Fibroblast of peridontal ligament (primary cell): Measurements from ENCODE around the gene FAM107B.
"Not testable (repeated sequence)": the region's sequence is repeated elsewhere in the genome, so short reads cannot be mapped to it uniquely, and the experiment has no call there.

Experiments used
- DNase-seq: peaks from one replicate; pipeline ENCODE4 v3.0.0-alpha.2; 2010; ENCODE audit errors: extremely low read depth

FAM107B gene

GRCh38 chr10:14692344-14693076 lies 82.2 kb downstream of the FAM107B start:
- DNase-seq, result no peak

DNA sequence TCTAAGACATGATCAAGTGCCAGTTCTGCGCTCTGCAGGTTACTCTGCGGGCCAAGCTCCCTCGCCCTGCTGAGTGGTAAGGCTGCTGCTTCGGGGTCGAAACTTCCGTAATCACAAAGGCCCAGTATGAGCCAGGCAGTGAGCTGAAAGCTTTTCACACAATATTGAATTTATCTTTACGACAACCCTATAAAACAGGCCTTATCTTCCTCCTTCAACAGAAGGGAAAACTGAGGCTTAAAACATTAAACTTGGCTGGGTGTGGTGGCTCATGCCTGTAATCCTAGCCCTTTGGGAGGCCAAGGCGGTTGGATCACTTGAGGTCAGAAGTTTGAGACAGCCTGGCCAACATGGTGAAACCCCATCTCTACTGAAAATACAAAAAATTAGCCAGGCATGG lies 83.3 kb downstream of the FAM107B start:
- DNase-seq, result no peak

DNA sequence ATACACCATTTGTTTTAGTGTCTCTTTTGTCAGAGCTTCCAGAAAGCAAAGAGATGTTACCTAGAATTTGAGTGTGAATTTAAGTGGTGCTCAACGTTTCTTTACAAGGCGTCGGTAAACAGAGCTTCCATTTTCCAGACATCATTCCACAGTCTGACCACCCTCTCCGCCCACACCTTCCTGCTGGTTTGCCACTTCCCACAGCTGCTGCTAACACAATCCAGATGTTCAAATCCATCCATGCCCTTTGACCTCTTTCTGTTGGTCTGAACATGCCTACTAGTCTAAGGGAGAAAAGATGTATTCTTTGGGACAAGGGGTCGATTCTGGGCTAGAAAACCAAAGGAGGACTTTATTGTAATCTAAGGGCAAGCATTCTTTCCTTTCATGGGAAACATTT lies 86.1 kb downstream of the FAM107B start:
- DNase-seq, result peak; percentile 74

- not testable (repeated sequence) for DNase-seq
Observed at GRCh38 chr10:14688189-14688588, 86.5 kb downstream of the FAM107B start.

DNA sequence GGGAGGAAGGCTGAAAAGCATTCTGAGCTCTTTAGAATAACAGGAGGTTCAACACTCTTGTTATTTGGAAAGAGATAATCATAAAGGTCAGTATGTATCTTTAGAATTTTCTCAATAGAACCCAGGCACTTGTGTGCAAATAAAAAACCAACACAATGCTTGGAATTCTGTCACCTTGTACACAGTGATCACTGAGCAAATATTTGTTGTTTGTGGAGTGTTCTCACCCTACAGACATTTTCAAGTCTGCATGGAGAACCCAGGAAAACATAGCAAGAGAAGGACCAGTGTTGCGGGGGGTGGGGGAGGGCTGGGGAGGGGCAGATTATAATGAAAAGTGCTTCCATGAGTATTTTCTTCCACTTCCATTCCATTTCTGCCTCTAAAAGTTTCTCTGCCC lies 87.4 kb downstream of the FAM107B start:
- no peak for DNase-seq

GRCh38 chr10:14686356-14686755 lies 88.3 kb downstream of the FAM107B start:
- peak; percentile 71 for DNase-seq

- DNase-seq, result no peak
Observed at GRCh38 chr10:14684354-14684753, 90.3 kb downstream of the FAM107B start.

- peak; percentile 76 for DNase-seq
Observed at GRCh38 chr10:14683256-14683655, 91.4 kb downstream of the FAM107B start.

DNA sequence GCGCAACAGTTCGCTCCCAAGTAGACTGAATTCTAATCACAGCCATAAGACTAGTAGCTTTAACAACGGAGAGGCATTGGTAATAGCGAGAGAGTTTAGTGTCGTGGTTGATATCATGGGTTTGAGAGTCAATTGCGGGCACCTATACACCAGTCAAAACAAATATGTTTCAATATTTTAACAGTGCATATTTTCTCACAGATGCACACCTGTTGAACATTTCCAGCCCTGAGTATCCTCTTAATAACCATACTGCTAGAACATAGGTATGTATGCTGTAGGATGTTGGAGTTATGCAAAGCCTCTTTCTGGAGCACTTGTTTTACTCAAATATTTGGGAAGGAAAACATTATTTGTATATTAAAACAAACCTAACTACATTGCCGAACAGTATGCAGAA lies 92.9 kb downstream of the FAM107B start:
- DNase-seq, result no peak

DNA sequence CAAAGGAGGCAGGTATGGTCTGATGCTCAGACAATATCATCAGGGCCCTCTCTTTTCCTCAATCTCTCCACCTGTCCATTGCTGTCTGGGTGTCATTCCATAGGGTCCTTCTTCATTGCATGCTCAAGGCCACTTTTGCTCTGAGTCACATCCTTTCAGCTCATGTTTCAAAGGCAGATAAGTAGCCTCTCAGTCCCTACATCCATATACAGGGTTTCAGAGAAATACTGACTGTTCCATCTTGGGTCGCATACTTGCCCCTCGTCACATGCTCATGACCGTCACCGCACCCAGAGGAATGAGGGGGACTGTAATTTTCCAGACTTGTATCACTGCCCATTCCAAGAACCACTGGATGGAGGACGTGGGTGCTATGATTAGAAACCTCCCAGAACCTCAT lies 93.4 kb downstream of the FAM107B start:
- DNase-seq, result no peak

DNA sequence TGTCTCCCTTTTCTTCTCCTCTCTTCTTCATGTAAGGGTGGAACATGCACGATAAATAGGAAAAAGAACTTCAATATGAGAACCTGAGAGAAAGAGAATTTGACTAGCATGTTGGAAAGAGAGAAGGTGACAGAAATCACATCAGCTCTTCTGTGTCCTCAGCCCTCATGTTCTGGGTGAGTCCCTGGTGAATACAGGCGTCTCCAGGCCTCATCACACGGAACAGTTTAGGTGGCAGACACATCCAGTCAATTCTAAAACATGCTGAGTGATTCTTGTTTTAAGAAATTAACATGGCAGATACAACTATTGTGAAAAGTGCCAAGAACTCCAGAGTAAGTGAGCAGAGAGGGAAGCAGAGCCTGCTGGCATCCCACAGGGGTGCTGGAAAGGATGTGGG lies 96.1 kb downstream of the FAM107B start:
- DNase-seq, result no peak

- no peak for DNase-seq
Observed at GRCh38 chr10:14676732-14677131, 98.0 kb downstream of the FAM107B start.

- no peak for DNase-seq
Observed at GRCh38 chr10:14674376-14675050, 100.2 kb downstream of the FAM107B start.

GRCh38 chr10:14673189-14673861 lies 101.4 kb downstream of the FAM107B start:
- DNase-seq, result no peak

GRCh38 chr10:14671386-14671831 lies 103.3 kb downstream of the FAM107B start:
- DNase-seq, result no peak

- peak; percentile 85 for DNase-seq
Observed at GRCh38 chr10:14670551-14671240, 104.0 kb downstream of the FAM107B start.

- no peak for DNase-seq
Observed at GRCh38 chr10:14669576-14669975, 105.1 kb downstream of the FAM107B start.

- no peak for DNase-seq
Observed at GRCh38 chr10:14667781-14668180, 106.9 kb downstream of the FAM107B start.

DNA sequence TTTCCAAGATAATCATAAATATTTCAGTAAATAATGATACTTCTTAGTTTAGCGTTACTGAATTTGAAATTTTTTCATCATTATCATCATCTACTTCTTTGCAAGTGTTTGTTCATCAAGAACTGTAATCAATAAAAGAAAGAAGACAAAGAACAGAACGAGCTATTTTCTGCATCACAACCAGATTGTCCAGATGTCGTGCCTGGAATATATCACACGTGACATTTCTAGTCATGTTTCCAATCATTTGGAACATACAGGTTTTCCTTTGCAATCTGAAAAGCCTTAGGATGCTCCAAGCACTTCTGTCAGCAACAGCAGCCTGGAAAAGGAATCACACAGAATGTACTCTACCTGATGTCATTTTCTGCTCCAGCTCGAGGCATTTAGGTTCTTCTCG lies 107.4 kb downstream of the FAM107B start:
- DNase-seq, result no peak

DNA sequence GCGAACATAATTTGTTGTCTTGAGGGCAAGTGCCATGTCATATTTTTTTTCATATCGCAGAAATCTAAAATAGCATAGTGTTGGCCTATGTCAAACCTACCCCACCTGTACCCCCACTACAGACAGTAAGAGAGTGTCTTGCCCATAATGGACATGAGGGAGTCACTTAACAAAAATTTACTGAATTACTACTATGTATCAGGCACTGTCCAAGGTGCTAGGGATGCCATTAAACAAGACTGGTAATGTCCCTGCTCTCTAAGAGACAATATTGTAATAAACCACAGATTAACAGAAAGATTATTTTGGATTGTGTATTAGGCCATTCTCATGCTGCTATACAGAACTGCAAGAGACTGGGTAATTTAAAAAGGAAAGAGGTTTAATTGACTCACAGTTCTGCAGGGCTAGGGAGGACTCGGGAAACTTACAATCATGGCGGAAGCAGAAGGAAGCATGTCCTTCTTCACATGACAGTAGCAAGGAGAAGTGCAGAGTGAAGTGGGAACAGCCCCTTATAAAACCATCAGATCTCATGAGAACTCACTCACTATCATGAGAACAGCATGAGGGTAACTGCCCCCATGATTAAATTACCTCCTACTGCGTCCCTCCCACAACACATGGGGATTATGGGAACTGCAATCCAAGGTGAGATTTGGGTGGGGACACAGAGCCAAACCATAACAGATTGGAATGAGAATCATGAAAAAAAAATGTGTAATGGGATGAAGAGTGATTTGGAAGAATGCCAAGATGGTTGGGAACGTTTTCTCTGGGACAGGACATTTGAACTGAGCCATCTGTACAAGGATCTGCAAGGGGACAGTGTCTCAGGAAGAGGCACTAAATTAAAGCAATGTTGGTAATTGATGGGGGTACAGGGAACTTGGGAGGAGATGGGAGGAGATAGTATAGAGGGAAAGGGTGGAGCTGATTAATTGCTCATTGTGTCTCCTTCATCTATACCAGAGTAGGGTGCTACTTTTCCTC lies 108.5 kb downstream of the FAM107B start:
- no peak for DNase-seq

GRCh38 chr10:14665304-14665703 lies 109.4 kb downstream of the FAM107B start:
- DNase-seq, result no peak
